ENCODE results near the gene CPXM2. TPM values are rescaled to one million over a fixed set of nuclear protein-coding genes. Genes with fewer than 3 reads are reported as not detected.

Gene CPXM2
- total RNA-seq, 1 donor from 2014 or later: 0.41 TPM

- no peak for DNase-seq (ENCODE audit: extremely low read depth, low read depth, low spot score)
Observed at GRCh38 chr10:123878666-123879303, 12.8 kb downstream of the CPXM2 start.

DNA sequence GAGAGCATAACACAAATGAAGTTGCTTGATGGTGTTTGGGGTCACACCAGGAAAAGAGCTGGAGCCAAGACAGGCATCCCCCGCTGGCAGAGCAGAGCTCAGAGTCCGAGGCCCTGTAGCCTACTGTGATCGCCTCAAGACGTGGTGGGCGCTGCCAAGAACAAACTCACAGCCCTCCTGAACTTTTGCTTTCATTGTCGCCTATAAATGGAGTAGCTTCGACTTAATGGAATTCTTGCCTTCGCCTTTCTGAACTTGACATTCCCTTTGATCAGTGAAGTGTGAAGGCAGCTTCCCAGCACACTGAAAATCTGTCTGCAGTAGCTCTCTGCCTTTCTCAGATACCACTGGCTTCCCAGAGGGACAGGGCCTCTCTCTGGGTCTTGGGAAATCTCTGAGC is 21.3 kb downstream of the CPXM2 start:
- no peak for DNase-seq (ENCODE audit: extremely low read depth, low read depth, low spot score)

GRCh38 chr10:123869020-123869414 is 22.6 kb downstream of the CPXM2 start:
- no peak for DNase-seq (ENCODE audit: extremely low read depth, low read depth, low spot score)

GRCh38 chr10:123868038-123869019 is 23.3 kb downstream of the CPXM2 start:
- DNase-seq (ENCODE audit: extremely low read depth, low read depth, low spot score): no peak

GRCh38 chr10:123865880-123866279 is 25.7 kb downstream of the CPXM2 start:
- DNase-seq (ENCODE audit: extremely low read depth, low read depth, low spot score): no peak

DNA sequence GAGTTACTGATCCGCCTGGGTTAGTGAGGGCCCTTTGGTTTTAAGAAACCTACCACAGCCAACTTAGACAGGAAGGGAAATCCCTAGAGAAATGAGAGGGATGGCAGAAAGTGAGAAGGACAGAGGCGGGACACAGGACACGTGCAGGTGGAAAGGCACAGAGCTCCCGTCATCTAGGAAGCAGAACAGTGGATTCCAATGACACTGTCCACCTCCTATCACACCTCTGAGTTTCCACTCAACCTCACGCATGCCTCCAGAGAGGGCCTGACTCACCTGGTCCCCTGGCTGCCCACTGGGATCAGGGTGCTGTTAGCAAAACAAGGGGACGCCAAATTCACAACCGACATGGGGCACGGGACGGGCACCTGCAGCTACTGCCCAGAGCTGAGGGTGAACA is 26.3 kb downstream of the CPXM2 start:
- no peak for DNase-seq (ENCODE audit: extremely low read depth, low read depth, low spot score)

DNA sequence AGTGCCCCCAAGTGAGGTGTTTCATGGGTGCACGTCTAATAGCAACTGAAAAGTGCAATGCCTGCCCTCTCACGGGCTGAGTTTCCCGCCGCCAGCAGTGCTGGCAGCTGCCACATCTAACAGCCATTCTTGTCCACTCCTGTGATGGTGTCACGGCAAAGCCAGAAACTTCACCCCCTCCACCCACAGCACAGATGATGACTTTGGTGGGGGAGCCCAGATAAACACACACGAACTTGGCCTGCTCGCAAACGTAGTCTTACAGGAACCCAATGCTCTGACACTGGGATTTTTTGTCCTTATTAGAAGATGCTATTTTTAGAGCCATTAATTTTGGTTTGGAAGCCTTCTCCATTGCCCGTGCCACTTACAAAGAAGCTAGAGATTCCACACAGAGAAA is 26.7 kb downstream of the CPXM2 start:
- DNase-seq (ENCODE audit: extremely low read depth, low read depth, low spot score): no peak

DNA sequence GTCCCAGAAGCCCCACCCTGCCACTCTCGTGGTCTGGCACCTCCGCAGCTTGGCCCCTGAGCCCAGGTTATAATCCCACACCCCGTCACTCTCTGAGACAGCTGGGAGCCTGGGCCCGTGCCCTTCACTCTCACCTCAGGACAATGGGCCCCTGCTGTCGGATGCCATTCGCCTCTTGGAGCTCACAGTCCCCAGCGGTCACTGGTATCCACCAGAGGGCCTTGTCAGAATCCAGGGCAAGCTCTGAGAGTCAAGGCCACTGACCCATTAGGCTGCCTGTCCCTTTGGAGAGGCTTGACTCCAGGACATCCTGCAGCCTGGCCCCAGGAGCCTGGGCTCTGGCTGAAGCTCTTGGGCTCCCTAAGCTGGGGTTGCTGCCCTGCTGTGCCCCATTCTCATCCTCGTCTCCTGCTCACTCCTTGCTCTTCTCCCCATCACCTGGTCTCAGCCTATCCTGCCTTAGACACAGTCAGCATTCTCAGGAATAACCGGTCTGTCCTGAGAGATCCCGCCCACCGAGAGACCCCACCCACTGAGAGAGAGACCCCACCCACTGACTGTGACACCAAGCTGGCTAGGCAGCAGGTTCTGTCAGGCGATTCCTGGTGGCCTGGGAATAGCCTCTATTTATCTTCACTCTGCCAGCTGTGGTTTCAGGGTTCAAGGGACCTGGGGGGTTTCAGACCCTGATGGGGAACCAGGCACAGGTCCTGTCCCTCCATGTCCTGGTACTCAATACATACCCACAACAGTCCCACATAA is 27.7 kb downstream of the CPXM2 start:
- no peak for DNase-seq (ENCODE audit: extremely low read depth, low read depth, low spot score)

- no peak for DNase-seq (ENCODE audit: extremely low read depth, low read depth, low spot score)
Observed at GRCh38 chr10:123863183-123863575, 28.4 kb downstream of the CPXM2 start.

DNA sequence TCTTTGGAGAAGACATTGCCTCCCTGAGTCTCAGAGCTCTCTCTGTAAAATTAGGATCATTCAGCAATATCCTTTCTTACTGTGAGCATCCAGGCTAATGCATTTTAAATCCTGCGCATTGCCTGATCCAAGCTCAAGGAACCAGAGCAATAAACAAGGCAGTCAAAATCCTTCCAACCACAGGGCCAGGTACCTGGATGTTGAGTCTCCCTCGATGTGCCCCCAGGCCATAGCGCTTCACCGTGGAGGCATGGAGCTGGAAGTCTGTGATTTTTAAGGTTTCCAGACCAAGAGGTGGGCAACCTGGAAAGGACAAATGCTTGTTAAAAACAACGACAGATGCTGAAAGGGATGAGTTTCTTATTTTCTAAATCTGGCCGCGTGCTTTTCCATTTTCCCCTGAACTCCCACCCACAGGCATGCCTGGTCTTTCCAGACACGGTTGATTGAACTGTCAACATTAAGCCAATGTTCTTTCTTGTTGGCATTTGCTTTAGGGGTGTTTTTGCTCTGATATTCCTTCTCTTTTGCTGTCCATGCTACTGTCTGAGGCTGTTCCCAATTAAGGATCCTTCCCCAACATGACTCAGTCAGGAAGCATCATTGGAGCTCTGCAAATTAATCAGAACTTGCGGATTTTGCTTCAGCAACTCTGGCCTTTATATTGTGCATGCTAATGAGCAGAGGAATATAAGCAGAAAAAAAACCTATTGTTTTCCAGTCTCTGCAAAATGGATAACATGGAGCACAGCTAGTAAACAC is 29.0 kb downstream of the CPXM2 start:
- DNase-seq (ENCODE audit: extremely low read depth, low read depth, low spot score): no peak

DNA sequence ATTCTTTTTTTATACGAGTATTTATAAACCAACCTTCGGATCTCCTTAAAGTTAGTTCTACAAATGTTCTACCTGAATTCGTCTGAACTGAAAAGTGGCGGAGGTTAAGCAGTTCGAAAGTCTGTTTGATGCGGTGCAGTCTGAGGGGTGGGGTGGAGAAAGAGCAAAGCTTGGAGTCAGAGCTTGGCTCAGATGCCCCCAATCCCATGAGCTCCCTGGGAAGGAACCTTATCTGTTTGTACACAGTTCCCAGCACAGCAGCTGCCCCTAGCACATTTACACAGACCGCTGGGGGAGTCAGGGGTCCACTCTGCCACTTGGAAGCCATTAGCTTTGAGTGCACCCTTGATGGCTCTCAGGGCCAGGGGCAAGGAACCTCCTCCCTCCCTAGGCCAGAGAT is 30.8 kb downstream of the CPXM2 start:
- DNase-seq (ENCODE audit: extremely low read depth, low read depth, low spot score): no peak

DNA sequence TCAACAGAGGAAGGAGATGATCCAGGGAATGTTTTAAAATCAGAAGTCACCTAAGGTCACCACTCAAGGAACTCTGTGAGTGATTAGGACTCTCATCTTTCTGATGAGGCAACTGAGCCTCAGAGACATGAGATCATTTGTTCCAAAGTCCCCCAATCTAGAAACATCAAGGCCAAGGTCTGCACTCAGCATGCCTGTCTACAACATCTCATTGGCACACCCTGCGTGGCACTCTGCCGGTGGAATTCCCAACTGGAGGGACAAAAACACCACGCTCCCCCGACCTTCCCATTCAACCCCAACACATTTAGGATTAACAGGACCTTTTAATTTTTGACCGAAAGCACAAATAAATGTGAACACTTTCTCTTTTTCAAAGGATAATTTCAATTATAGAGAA is 31.4 kb downstream of the CPXM2 start:
- no peak for DNase-seq (ENCODE audit: extremely low read depth, low read depth, low spot score)

DNA sequence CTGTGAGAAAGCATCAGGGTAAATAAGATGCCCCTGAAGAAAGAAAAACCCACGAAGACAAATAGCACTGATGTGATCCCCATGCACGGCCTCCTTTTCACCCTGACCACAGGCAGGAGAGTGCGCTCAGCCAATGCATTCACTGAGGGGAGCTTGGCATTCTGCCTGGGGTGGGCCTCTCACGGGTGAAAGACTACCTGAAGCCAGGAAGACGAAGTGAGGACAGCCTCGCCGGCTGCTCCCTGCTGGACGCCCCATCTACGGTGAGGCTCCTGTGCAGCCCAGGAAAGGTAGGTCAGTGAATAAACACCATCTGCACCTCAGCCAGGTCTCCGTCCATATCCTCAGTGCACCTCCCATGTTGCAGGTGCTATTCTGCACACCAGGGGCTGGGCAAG is 32.0 kb downstream of the CPXM2 start:
- no peak for DNase-seq (ENCODE audit: extremely low read depth, low read depth, low spot score)

- no peak for DNase-seq (ENCODE audit: extremely low read depth, low read depth, low spot score)
Observed at GRCh38 chr10:123858907-123859652, 32.5 kb downstream of the CPXM2 start.

- DNase-seq (ENCODE audit: extremely low read depth, low read depth, low spot score): no peak
Observed at GRCh38 chr10:123858077-123858681, 33.4 kb downstream of the CPXM2 start.

DNA sequence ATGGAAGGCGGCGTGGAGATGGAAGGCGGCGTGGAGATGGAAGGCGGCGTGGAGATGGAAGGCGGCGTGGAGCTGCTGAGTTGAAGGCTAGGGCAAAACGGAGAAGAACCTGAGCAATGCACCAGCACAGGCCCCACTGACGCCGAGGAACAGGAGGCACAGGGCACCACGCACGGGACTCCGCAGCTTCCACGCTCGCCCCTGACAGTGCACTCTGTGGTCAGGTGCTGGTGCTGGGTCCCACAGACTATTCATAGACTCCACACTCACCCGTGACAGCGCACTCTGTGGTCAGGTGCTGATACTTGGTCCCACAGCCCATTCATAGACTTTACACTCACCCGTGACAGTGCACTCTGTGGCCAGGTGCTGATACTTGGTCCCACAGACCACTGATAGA is 34.0 kb downstream of the CPXM2 start:
- no peak for DNase-seq (ENCODE audit: extremely low read depth, low read depth, low spot score)

GRCh38 chr10:123855008-123855684 is 36.5 kb downstream of the CPXM2 start:
- DNase-seq (ENCODE audit: extremely low read depth, low read depth, low spot score): no peak

DNA sequence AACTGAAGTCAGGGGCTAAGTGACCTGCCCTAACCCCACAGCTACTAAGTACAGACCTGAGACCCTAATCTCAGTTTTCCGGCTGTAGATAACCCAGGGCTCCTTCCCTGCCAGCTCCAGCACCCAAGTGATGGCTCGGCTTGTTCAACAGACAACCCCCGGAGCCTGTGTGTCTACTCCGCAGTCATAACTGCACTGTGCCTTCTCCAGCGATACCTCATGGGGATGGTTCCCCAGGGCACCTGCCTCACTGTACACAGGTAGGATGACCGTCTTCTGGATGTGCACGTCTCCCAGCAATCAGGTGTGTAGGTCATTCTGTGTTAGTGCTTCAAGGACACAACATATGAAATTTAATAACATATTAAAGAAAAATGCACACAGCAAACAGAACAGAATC is 37.1 kb downstream of the CPXM2 start:
- DNase-seq (ENCODE audit: extremely low read depth, low read depth, low spot score): no peak

DNA sequence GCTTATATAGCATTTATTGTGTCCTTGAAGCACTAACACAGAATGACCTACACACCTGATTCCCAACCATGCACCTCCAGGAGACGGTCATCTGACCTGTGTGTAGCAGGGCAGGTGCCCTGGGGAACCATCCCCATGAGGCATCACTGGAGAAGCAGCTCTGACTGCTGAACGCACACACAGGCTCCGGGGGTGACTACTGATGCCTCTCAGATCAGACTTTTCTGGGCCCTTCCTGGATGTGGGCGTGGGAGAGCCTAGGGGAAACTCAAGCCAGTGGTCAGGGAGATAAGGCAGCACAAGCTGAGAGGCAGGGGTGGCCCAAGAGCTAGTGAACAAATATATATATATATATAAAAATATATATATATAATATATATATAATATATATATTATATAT is 37.6 kb downstream of the CPXM2 start:
- no peak for DNase-seq (ENCODE audit: extremely low read depth, low read depth, low spot score)

Measured in glomerular endothelial cell (primary cell).